Loucy (cell line): ENCODE data around the gene TMEM132C.

Source experiments
- H2AFZ ChIP-seq: fragments of 200-600 bp; sonication (generic); 2 replicates; pipeline ENCODE4 v1.6.0; 2016; ENCODE audit warnings: antibody characterized with exemption, mild to moderate bottlenecking, low read length, moderate library complexity
- H3F3A ChIP-seq: fragments of 200-600 bp; 2 replicates; pipeline ENCODE4 v1.6.0; 2016; ENCODE audit warnings: antibody characterized with exemption, low read depth, mild to moderate bottlenecking
- H3K27me3 ChIP-seq: fragments of 200-600 bp; sonication (generic); 2 replicates; pipeline ENCODE4 v1.6.1; 2014; ENCODE audit warnings: low read length, mild to moderate bottlenecking; ENCODE audit not compliant: insufficient read depth, poor library complexity, severe bottlenecking
- H3K36me3 ChIP-seq: fragments of 200-600 bp; sonication (generic); 2 replicates; pipeline ENCODE4 v1.6.1; 2016; ENCODE audit warnings: low read length; ENCODE audit not compliant: insufficient read depth
- H3K4me1 ChIP-seq: fragments of 200-600 bp; sonication (generic); 2 replicates; pipeline ENCODE4 v1.5.1; 2014; ENCODE audit warnings: low read length, mild to moderate bottlenecking; ENCODE audit not compliant: insufficient read depth, poor library complexity, severe bottlenecking
- H3K4me2 ChIP-seq: fragments of 200-600 bp; sonication (generic); 2 replicates; pipeline ENCODE4 v1.6.0; 2014; ENCODE audit warnings: antibody characterized with exemption, low read length, low read depth, mild to moderate bottlenecking; ENCODE audit not compliant: poor library complexity, severe bottlenecking
- H3K4me3 ChIP-seq: fragments of 200-600 bp; sonication (generic); 2 replicates; pipeline ENCODE4 v1.5.1; 2014; ENCODE audit warnings: low read length, mild to moderate bottlenecking, mixed read lengths; ENCODE audit not compliant: poor library complexity, severe bottlenecking
- H3K79me2 ChIP-seq: fragments of 200-600 bp; sonication (generic); 2 replicates; pipeline ENCODE4 v1.6.1; 2014; ENCODE audit warnings: low read length; ENCODE audit not compliant: insufficient read depth
- H3K9ac ChIP-seq: fragments of 200-600 bp; sonication (generic); 2 replicates; pipeline ENCODE4 v1.6.0; 2014; ENCODE audit warnings: mild to moderate bottlenecking, low read depth, low read length, moderate library complexity; ENCODE audit not compliant: poor library complexity, severe bottlenecking
- H3K9me2 ChIP-seq: fragments of 200-600 bp; sonication (generic); replicated peaks from 2 replicates; pipeline ENCODE4 v1.6.1; 2016; ENCODE audit warnings: low read depth, low read length, mixed read lengths
- H3K9me3 ChIP-seq: fragments of 200-600 bp; sonication (generic); 2 replicates; pipeline ENCODE4 v1.6.1; 2014; ENCODE audit warnings: mild to moderate bottlenecking, antibody characterized with exemption, low read length, low read depth; ENCODE audit not compliant: insufficient read depth
- H4K20me1 ChIP-seq: fragments of 200-600 bp; sonication (generic); 2 replicates; pipeline ENCODE4 v1.6.0; 2014; ENCODE audit warnings: antibody characterized with exemption, low read length, mild to moderate bottlenecking; ENCODE audit not compliant: insufficient read depth, poor library complexity, severe bottlenecking
- CTCF ChIP-seq: fragments of 200-600 bp; sonication (generic); conservative IDR thresholded peaks from 2 replicates; pipeline ENCODE4 v1.5.1; 2014; ENCODE audit warnings: mild to moderate bottlenecking, antibody characterized with exemption, low read length
- EZH2phosphoT487 ChIP-seq: fragments of 200-600 bp; IDR thresholded peaks from 2 replicates; pipeline ENCODE4 v1.6.1; 2018; ENCODE audit warnings: antibody characterized with exemption, mild to moderate bottlenecking, moderate library complexity, borderline replicate concordance

The TMEM132C gene

DNA sequence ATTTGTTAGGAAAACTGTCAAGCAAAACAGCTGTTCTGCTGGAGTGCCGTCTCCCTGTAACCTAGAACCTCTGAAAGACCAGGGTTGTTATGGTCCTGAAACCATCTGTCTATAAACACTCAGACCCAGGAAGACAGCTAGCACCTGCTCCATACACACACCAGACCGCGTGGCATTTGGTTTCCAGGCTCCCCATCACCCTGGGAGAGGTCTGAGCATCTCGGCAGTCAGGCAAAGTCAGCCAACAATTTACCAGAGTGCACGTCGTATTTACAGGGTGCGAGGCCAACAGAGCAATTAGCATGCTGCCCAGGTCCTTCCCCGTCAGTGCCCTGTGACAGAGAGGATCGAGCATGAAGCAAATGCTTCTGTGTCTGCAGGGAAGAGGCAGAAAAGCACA lies 284.3 kb downstream of the TMEM132C start:
- Histone ChIP-seq H3K4me3 (no peak overlapping the region), H3F3A (no peaks in the 10 kb centered on the region), H3K36me3 (no peaks in the 10 kb centered on the region), H3K79me2 (no peaks in the 10 kb centered on the region), H3K4me1 (no peaks in the 10 kb centered on the region), H3K9me3 (no peaks in the 10 kb centered on the region), H4K20me1 (no peaks in the 10 kb centered on the region), H3K4me2 (no peak overlapping the region), H3K9me2 (no peaks in the 10 kb centered on the region), H3K9ac (no peak overlapping the region), H2AFZ (no peak overlapping the region), H3K27me3 (no peaks in the 10 kb centered on the region)
- TF ChIP-seq CTCF (no peak), EZH2phosphoT487 (no peak)

DNA sequence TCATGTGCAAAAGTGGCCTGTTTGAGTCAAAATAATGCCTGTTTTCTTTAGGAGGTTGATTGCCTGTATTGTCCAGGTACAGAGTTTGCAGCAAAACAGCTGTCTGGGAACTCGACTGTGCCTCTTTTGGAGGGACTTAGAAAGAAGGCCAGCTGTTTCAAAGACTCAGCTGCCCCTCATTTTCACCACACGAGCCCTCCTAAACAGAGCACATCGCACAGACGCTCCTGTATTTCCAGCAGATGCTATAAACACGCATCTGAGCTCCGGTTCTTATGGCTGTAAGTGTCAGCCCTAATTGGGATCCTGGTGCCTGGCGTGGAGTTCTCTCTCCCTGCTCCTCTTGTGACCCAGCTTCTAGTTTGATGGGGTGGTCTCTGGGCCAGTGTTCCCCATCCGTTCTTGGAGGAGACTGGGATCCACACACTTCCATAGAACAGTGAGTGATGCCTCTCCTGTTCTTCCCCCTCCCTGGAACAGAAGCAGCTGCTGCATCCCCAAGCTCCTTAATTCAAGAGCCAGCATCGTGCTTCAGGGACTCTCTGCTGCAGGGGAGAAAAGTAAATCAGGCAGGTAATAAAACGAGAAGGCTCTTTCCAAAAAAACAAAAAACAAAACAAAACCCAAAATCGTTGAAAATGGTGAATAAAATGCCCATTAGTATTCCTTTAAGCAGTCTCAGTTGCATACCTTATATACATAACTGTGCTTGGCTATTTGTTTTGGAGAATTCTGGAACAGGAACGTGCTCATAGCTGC lies 287.8 kb downstream of the TMEM132C start:
- H3K4me1 ChIP-seq = no peaks in the 10 kb centered on the region

GRCh38 chr12:128557231-128557630 lies 290.3 kb downstream of the TMEM132C start:
- no peaks in the 10 kb centered on the region for H3K79me2 ChIP-seq
- no peaks in the 10 kb centered on the region for H3K9me2 ChIP-seq
- H3K4me3 ChIP-seq = no peak overlapping the region
- H3K4me2 ChIP-seq = no peak overlapping the region
- H3K36me3 ChIP-seq = no peaks in the 10 kb centered on the region
- H2AFZ ChIP-seq = no peak overlapping the region
- no peak overlapping the region for H3K9ac ChIP-seq
- no peaks in the 10 kb centered on the region for H3F3A ChIP-seq
- H3K27me3 ChIP-seq = no peaks in the 10 kb centered on the region
- no peaks in the 10 kb centered on the region for H3K4me1 ChIP-seq
- H4K20me1 ChIP-seq = no peaks in the 10 kb centered on the region
- 0 out of 2 replicates have a peak, but pooled peaks cover 3% of the 10 kb centered on the region for H3K9me3 ChIP-seq
- TF ChIP-seq CTCF (no peak), EZH2phosphoT487 (no peak)

More for the DNA sequence above, 287.8 kb downstream of the TMEM132C start:
- Histone ChIP-seq H3K27me3 (no peaks in the 10 kb centered on the region), H2AFZ (no peak overlapping the region), H3K9me2 (no peaks in the 10 kb centered on the region), H3K4me3 (no peak overlapping the region), H4K20me1 (no peaks in the 10 kb centered on the region), H3K79me2 (no peaks in the 10 kb centered on the region), H3F3A (no peaks in the 10 kb centered on the region), H3K9ac (no peak overlapping the region), H3K4me2 (no peak overlapping the region), H3K9me3 (0 out of 2 replicates have a peak, but pooled peaks cover 3% of the 10 kb centered on the region), H3K36me3 (no peaks in the 10 kb centered on the region)
- TF ChIP-seq EZH2phosphoT487 (no peak), CTCF (no peak)
